Inflammatory macrophage treated with lipopolysaccharide for 1 hour (primary cell): ENCODE data around the gene SEL1L3.

Experiments used
- DNase-seq, 2 donors: peaks; one replicate each; pipeline ENCODE4 v3.0.0-alpha.2; 2020 to 2022

The SEL1L3 gene

DNA sequence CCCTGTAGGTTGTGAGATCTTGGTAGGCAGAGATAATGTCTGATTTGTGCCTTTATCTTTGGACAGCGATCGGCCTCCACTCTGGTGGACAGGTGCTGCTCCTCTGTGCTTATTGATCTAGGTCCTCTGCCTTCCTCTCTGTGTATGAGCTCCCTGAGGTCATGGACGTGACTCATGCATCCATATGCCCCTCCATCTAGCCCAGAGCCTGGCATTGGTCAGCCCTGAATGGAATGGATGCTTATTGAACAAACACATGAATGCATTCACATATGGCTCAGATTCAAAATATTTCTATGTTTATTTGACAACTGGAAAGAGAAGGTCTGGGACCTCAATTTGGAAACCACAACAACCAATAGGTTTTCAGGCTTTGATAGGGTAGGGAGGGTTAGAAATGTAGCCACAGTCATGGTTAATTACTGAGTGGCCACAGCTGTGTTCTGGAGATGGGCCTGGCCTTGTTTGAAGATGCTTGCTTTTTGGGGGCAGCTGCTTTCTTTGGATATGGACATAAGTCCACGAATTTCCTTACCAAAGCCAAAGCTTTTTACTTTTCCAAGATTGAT, 76.2 kb downstream of the SEL1L3 start:
- no peak for DNase-seq

DNA sequence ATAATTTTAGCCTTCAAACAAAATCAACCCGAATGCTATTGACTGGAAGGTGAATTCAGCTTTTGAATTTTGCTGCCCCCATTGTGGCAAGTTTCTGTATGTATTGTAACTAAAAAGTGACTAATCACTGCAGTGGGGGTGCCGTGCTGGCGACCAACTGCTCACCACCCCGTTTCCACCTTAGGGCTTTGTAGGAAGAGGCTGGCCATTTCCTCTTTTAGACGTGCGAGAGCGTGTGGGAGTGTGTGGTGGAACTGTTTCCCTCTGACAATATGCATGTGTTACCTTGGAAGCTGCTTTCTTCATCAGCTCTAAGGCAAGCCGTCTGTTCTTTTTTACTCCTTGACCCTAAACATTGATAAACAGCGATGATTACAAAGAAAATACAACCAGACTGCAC, 78.8 kb downstream of the SEL1L3 start:
- DNase-seq = peak; percentile 66 to 80

DNA sequence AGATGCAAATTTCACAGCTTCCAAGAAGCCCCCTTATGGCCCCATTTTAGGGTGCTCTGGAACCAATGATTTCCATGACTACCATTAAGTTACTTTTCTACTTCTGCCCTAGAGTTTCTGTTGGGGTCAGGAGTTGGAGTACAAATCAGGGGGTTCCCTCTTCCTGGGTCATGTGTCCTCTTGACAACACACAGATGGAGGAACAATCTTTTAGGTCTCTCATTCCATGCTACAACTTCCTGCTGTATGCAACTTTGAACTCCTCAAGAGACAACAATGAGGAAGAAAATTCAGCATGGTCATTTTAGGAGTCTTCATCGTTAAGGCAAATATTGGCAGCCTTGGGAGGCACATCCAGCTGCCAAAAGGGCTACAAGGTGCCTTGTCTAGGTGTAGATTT, 79.7 kb downstream of the SEL1L3 start:
- DNase-seq = peak; percentile 39 to 74

- DNase-seq = no peak
These were observed 80.3 kb downstream of the SEL1L3 start for GRCh38 chr4:25782482-25782881.

DNA sequence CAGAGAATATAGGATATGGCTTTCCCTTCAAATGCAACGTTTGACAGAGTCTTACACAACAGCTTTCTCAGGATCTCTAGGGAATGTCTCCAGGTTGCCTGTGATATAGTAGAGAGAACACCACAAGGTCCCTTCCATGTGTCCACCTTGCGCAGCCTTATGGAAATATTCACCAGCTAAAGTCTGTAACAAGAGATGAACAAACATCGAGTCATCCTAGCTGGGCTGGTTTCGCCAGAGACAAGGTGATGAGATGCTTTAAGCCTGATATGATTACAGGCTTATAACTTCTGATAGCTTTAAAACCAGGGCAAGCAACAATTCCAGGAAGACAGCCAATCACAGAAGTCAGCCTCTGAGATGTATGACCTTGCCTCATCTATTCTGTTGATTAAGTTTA, 83.8 kb downstream of the SEL1L3 start:
- DNase-seq = no peak

GRCh38 chr4:25776795-25777194, 86.0 kb downstream of the SEL1L3 start:
- no peak for DNase-seq

DNA sequence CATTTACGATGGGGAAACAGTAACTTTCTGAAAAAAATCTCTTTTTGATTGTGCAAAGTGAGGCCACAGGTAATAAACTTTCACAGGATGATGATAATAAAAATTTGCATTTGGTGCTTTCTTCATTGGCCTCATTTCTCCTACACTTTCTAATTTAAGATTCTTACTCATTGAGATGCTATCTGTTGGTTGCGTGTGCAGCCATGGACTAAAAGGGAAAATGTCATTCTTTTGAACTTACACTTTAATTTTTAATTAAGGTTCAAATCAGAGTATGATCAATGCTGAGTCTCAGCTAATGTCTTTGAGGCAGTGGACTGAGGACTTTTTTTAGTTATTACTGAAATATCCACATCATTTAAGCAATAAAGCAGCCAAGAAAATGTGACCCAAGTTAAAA, 87.6 kb downstream of the SEL1L3 start:
- no peak for DNase-seq

GRCh38 chr4:25773358-25773757, 89.4 kb downstream of the SEL1L3 start:
- DNase-seq = no peak

DNA sequence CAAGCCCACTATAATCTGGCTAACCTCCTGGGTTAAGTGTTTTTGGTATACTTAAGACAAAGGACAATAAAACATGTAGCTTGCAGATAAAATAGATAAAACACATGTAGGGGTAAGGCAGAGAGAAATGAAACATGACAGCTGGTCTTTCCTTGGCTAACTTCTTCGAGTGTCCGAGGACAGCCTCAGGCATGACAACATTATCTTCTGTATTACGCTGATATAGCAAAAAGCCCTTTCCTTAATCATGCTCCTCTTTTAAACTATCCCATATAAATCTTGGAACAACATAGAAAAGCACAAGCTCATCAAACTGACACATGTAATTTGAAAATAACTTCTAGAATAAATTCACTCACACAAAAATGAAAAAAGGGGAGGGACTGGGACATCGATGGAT, 91.1 kb downstream of the SEL1L3 start:
- DNase-seq = no peak

GRCh38 chr4:25770847-25771246, 91.9 kb downstream of the SEL1L3 start:
- no peak for DNase-seq

- no peak for DNase-seq
These were observed 93.5 kb downstream of the SEL1L3 start for GRCh38 chr4:25769251-25769650.

DNA sequence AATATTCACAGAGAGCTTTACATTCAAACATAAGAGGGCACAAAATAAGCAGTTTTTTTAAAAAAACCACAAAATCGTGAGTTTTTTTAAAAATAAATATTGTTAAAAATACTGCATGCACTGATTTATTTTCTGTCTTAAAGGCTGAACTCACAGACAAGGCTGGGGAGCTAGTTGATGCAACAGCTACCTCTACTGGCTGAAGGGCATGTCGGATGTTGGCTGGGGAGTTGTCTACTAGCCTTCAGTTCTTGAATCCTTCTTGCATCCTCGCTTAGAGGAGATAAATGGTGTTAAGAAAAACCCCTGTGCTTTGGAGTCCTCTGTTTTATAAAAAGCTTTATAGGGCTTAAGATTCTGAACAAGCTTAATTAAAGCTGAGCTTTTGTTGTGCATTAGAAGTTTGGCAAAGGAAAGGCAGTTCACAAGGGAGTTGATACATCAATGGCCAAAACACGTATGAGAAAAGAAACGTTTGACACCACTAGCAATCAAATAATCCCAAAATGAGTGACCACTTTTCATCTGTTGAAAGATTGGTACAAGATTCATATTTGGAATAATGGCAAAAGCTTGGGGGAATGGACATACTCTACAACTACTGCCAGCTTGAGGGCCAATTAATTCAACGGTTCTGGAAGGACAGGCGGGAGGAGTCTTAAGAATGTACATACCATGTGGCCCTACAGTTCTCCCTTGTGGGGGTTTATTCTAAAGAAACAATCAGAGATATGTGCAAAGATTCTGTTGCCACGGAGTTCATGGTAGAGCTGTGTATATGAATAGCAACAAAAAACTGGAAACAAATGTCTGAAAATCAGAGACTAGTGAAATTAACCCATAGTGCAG, 94.7 kb downstream of the SEL1L3 start:
- peak; percentile 29 to 70 for DNase-seq

DNA sequence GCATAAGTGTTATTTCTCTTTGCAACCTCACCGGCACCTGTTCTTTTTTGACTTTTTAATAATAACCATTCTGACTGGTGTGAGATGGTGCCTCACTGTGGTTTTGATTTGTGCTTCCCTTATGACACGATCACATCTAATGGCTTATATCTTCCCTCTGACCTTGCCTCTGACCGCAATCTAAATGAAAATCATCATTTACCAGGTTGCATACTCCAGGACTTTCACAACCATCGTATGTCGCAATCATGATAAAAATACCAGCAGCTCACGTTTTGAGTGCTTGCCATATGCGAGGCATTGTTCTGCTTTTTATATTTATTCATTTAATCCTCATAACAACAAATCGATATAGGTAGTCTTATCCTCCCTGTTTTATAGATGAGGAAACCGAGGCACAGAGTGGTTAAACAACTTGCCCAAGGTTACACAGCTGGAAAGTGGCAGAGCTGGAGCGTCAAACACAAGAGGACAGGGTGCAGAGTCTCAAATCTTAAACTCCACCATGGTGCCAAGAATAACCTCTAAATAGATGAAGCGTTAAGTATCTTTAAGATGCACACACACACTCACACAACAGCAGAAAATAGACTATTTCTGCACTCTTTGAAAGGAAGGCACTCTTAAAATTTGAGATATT, 102.2 kb downstream of the SEL1L3 start:
- peak; percentile 34 to 62 for DNase-seq

DNA sequence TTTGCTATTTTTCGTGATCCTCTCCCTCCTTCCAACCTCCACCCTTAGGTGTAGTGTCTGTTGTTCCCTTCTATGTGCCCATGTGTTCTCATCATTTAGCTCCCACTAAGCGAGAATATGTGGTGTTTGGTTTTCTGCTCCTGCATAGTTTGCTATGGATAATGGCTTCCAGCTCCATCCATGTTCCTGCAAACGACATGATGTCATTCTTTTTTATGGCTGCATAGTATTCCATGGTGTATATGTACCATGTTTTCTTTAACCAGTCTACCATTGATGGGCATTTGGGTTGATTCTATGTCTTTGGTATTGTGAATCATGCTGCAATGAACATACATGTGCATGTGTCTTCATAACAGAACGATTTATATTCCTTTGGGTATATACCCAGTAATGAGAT, 102.7 kb downstream of the SEL1L3 start:
- DNase-seq = no peak

- DNase-seq = no peak
These were observed 103.7 kb downstream of the SEL1L3 start for GRCh38 chr4:25759101-25759500.

DNA sequence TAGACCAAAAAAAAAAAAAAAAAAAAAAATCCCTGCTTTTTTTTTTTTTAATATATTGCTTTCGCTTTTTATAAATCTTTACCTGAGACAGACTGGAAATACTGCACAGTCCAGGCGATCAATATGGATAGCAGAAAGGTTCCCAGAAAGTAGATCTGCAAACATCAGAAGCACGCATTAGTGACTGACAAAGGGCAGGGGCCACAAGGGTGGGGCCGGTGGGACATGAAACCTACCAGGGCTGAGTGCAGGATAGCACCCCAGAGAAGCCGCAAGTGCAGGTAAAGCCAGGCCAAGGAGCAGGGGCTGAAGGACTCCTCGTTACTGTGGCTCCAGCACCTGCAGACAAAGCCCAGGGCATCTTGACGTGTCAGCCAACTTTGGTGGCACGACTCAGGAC, 105.3 kb downstream of the SEL1L3 start:
- DNase-seq = no peak

DNA sequence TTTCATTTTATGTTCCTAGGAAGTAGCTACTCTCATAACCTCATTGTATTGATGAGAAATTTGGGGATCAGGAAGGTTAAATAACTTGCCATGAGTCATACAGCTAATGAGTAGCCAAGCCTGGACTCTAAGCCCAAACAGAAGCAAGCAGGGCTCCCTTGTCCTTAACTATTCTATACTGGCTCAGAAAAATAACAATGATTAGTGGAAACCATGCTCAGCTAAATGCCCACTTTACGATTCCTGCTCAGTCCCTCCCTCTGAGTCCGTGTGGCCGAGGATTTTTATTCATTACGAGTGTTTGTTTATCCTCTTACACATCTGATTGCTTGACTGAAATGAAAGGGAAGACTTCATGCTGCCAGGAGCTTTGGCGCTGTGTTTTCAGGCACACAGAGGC, 106.3 kb downstream of the SEL1L3 start:
- no peak for DNase-seq

DNA sequence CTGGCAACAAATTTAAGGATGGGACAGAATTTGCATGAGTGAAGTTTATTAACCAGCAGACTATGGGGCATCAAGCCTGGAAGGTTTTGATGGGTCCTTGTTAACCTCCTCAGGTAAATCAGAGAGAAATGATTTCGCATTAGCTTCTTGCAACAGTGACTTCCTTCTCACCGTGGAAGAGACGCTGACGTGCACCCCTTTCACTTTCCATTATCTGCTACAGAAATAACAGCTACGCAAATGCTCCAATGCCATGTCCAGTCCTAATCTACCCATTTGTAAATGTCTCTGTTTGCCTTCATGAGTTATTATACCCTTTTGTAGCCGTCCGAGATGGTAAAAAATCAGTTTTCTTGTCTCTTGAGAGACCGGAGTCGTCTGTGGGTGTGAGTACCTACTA, 106.9 kb downstream of the SEL1L3 start:
- no peak for DNase-seq

GRCh38 chr4:25753239-25753638, 109.5 kb downstream of the SEL1L3 start:
- no peak for DNase-seq

DNA sequence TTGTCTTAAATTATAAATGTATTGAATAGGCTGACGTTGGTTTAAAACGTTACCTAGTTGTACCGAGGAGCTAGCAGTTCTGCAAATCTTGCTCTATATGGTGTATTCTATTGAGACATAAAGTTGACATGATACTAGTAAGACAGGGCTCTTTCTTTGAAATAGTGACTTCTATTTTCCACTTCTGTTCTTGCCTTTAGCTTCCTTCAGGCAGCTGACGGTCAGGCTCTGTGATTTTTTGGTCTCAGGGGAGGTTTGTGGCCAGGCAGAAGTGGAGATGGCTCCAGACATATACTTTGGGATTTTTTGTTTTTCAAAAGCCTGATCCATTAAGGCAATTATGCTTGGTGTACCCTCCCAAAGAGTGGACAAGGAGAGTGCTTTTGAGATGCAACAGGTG, 111.9 kb downstream of the SEL1L3 start:
- no peak for DNase-seq

DNA sequence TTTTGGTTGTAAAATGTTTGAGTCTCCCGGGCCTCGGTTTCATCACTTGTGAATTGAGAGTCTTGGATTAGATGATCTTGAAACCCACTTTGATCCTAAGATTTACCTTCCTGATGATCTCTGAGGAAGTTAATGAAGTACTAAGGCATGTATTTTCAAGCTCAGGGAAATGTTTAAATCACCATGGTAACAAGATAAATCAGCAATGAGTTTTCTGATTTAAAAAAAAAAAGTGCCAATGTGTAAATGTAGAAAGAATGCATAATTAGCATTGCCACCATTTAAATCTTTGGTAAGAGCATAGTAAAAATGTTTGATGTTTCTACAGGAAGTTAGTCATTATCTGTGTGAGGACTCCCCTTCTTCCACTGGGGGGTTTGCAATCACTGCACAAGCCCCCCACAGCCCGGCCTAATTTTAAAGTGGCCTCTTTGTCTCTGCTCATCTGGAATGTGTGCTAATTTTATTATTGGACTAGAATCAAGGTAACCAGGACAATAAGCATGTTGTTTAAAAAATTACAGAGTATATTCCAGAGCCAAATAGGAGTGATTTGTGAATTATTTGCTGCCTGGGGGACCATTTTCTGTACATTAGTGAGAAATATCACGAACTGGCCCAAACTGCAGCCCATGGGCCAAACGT, 113.5 kb downstream of the SEL1L3 start:
- DNase-seq = no peak

DNA sequence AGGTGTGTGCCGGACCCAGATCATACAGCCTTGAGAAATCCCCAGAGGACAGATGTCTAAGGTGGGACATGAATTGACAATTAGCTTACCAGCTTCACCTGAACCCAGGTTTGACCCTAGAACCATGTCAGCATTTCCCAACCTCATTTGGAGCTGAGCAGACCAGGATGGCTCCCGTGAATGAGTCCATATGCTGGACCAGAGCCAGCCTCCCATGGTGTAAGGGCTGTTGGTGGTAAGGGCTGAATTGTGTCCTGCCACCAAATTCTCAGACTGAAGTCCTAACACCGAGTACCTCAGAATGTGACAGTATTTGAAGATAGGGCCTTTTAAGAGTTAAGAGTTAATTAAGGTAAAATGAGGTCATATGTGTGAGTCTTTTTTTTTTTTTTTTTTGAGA, 118.8 kb downstream of the SEL1L3 start:
- DNase-seq = no peak

DNA sequence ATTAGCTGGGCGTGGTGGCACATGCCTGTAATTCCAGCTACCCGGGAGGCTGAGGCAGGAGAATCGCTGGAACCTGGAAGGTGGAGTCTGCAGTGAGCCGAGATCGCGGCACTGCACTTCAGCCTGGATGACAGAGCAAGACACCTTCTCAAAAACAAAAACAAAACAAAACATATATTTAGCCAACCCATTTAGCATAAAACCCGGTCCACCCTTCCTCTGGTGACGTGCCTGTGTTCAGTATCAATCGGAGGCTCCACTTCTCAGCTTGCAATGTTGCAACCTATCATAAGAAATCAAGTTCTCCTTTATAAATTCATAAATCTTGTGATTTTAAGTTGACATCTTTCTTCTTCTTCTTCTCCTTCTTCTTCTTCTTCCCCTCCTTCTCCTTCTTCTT, 133.2 kb downstream of the SEL1L3 start:
- DNase-seq = no peak

- DNase-seq = no peak
These were observed 133.9 kb downstream of the SEL1L3 start for GRCh38 chr4:25728886-25729285.
